Stimulated activated naive CD8-positive, alpha-beta T cell treated with anti-CD3 and anti-CD28 coated beads, Interleukin-15, Interleukin-2, amounts not matched to agents 100 U/mL and 50 U/mL, for 24 hours (primary cell): ENCODE data around the gene THRSP.
"Not testable (repeated sequence)": the region's sequence is repeated elsewhere in the genome, so short reads cannot be mapped to it uniquely, and the experiment has no call there.

Experiments
- ATAC-seq: fragments of 150-1000 bp; cut with Tn5 transposase; one replicate; pipeline ENCODE4 v1.10.0; 2021
- DNase-seq: peaks from one replicate; pipeline ENCODE4 v3.0.0; 2021

The THRSP gene

GRCh38 chr11:78063440-78064181 lies at the start of gene THRSP:
Gene THRSP, plus strand, starts transcription at chr11:78063861. Its CDS starts 21 bp downstream, at chr11:78063882.
- no peak for ATAC-seq

DNA sequence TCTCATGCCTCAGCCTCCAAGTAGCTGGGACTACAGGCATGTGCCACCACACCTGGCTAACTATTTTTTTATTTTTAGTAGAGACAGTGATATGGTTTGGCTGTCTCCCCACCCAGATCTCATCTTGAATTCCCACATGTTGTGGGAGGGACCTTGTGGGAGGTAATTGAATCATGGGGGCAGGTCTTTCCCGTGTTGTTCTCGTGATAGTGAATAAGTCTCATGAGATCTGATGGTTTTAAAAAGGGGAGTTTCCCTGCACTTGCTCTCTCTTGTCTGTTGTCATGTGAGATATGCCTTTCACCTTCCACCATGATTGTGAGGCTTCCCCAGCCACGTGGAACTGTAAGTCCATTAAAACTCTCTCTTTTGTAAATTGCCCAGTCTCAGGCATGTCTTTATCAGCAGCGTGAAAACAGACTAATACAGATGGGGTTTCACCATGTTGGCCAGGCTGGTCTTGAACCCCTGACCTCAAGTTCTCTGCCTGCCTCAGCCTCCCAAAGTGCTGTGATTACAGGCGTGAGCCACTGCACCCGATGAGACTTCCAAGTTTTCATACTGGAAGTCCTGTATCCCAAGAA lies 48.6 kb upstream of the THRSP start:
- ATAC-seq, DNase-seq: not testable (repeated sequence)

More at GRCh38 chr11:78063440-78064181, at the start of gene THRSP:
- no peak for DNase-seq

DNA sequence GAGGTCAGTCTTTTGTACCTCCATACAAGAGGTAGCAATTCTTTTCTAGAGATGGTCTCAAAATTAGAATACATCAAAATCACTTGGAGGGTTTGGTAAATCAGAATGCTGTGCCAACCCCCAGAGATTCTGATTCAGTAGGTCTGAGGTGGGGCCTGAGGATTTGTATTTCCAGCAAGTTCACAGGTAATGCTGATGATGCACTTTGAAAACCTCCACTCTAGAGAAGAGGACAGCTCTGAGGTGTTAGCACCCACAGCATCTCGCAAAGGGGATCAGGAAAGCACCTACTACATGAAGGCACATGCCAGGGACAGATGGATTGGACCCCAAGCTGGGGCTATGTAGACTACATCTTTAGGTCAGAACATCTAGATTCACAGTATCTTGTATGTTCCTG lies 47.8 kb upstream of the THRSP start:
- ATAC-seq, result no peak
- DNase-seq, result no peak

DNA sequence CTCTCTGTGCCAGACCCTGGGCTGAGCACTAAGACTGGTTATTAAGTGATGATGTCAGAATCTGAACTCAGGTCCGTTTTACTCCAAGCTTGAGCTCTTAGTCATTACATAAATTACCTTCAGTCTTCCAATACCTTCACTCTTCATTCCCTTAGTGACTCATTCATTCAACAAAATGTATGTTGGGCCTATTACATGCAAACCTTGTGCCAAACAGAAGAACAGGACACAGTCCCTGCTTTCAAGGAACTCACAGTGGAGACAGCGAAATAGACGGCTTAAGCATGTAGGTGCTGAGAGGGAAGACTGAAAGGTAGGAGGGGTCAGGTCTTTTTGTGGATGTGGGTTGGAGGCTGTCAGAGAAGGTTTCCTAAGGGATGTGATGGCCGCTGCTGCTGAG lies 43.9 kb upstream of the THRSP start:
- no peak for DNase-seq

DNA sequence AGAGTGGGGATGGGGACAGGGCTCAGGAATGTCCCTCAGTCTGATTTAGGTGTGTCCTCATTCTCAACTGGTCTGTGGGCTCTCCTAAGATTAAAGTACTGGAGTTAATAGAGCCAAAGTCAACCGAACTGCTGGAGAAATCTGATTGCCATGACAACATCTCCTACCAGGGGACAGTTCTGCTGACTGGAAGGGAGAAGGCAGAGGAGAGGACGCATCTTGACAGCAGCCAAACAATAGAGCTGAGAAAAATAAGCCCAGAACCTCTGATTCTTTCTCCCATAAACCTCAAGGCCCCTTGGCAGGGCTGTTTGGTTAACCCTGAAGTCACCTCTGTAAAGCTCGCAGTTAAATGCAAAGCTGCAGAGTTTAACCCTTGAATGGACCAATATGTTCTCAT lies 43.4 kb upstream of the THRSP start:
- no peak for ATAC-seq
- DNase-seq, result no peak

More for the DNA sequence above, 43.9 kb upstream of the THRSP start:
- no peak for ATAC-seq

GRCh38 chr11:78021611-78022010 lies 42.0 kb upstream of the THRSP start:
- ATAC-seq, result no peak
- DNase-seq, result no peak

DNA sequence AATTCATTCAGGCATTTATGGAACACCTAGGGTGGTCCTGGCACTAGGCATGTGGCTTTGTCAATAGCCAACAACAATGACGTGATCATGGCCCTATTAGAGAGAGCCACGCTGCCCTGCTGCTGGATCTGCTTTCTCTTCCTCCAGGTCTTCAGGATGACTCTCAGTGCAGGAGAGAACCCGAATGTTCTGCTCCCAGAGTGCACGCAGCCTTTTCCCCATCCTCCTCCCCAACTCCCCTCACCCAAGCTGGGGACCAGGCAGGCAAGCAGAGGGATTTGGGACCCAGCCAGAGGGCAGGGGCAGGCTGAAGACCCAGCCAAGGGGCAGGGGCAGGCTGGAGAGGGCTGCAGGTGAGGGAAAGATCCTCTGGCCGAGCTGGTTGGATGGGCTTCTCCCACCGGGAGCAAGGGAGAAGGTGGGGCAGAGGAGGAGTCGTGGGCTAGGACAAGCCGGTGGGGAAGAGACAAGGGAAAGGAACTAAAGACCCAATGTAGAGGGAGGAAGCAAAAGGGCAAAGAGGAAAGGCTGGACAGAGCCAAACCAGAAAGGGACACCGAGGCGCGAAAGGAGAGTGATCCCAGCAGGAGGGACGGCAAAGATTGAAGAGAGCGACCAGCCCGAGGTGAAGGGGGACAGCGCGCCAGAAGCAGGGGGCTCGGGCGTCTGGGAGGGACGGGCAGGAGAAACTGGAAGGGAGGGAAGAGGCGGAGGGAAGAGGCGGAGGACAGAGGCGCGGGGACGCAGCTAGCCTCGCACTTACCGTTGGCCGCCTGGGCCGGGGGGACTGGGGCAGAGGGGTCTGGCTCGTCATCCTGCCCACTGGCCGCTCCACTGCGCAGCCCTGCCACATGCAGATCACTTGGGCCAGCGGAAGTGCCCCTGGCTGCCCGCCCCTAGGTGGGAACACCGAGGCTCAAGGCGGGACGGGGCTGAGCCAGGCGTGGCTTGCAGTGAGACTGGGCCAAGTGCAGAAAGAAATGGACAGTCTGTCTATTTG lies 41.0 kb upstream of the THRSP start, which contains the start of gene KCTD14:
TSS of gene KCTD14 (minus strand) at position 880 of the 1,000 bp plus-strand sequence. CDS start at position 853, 27 bp downstream.
- DNase-seq (no peak), ATAC-seq (no peak)

DNA sequence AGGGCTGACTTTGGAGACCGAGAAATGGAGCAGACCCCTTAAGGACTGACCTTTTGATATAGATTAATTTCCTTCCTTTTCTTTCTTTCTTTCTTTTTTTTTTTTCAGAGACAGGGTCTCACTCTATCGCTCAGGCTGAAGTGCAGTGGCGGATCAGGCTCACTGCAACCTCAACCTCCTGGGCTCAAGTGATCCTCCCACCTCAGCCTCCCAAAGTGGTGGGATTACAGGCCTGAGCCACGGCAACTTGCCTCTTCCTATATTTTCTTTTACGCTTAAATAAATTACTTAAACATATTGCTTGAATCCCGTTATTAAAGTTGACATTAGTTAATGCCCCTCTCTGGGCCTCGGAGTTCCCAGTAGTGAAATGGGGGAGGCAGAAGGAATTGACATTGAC lies 40.2 kb upstream of the THRSP start:
- DNase-seq, result no peak
- ATAC-seq, result no peak

GRCh38 chr11:78025378-78025777 lies 38.3 kb upstream of the THRSP start:
- DNase-seq, result no peak
- ATAC-seq, result no peak

DNA sequence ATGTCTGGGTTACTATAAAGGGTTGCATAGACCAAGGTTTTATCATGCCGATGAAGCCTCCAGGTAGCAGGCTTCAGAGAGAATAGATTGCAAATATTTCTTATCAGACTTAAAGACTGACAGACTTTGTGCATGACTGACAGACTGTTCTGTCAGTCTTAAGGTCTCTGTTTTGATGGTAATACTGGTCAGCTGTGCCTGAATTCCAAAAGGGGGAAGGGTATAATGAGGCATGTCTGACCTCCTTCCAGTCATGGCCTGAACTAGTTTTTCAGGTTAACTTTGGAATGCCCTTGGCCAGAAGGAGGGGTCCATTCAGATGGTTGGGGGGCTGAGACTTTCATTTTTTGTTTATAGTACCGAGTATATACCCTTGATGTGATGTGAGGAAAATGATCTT lies 35.9 kb upstream of the THRSP start:
- ATAC-seq (no peak), DNase-seq (no peak)

DNA sequence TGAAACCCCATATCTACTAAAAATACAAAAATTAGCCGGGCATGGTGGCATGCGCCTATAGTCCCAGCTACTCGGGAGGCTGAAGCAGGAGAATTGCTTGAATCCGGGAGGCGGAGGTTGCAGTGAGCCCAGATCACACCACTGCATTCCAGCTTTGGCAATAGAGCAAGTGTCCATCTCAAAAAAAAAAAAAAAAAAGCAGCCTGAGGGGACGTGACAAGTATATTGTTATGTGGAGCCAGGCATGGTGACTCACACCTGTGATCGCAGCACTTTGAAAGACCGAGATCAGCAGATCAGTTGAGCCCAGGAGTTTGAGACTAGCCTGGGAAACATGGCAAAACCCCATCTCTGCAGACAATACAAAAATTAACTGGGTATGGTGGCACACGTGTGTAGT lies 35.2 kb upstream of the THRSP start:
- DNase-seq, ATAC-seq: not testable (repeated sequence)

DNA sequence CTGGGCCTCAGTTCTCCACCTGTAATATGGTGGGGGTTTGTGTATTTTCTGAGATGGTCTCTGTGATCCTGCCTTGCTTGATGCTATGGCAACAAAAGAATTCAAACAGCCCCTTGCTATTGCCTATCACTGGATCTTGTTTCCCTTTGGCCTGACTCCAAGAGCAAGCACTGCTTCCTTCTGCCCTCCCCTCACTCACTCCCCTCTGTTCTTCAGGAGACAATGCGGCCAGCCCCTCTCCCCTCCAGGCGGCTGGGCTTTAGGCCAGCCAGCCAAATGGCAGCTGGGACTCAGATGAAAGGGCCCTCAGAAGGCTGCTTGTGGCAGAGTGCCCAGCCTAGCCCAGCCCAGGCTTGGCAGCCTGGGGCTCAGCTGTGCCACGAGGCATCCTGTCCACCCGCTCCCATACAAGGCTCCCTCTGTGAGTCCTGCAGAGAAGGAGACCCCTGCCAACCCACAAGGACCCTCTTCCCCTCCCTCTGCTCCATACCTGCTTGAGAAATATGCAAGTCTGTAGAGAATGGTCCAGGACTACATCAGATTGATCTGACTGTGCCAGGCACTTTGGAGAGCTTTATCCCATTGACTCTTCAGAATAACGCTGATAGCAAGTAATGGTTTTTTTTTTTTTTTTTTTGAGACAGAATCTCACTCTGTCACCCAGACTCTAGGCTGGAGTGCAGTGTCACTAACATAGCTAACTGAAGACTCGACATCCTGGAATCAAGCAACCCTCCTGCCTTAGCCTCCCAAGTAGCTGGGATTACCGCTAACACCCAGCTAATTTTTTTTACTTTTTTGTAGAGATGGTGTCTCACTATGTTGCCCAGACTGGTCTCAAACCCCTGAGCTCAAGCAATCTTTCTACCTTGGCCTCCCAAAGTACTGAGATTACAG lies 33.0 kb upstream of the THRSP start:
- DNase-seq (no peak), ATAC-seq (no peak)

- no peak for DNase-seq
- no peak for ATAC-seq
Measured at GRCh38 chr11:78031629-78032028, 32.0 kb upstream of the THRSP start.

DNA sequence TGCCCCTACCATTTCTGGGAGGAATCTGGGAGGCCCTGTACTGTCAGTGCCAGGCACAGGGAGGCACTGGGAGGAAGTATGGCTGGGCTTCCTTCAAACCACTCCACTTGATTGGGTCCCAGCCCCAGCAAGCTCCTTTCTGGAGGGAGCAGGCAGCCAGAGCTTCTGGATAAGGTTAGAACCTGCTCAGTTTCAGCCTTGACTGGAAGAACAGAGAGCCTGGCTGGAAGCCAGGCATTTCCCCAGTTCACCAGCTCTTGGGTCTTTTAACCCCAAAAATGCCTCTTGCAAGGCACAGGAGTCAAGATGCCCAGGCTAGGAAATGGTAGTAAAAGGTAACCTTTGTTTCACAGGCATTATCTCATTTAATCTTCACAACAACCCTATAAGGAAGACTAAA lies 31.6 kb upstream of the THRSP start:
- no peak for ATAC-seq
- DNase-seq, result no peak

DNA sequence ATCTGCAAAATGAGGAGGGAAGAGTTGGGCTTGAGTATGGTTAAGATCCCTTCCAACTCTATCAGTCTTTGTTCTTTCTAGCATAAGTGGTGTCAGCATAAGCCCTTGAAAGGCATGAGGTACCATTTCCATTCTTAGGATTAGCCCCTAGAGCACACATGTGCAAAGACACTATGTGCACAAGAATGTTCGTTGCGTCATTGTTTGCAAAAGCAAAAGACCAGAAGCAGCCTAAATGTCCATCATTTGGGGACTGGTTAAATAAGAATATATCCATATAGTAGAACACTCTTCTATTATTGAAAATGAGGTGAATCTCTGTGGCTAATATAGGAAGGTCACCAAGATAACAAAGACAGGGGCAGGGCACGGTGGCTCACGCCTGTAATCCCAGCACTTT lies 30.6 kb upstream of the THRSP start:
- DNase-seq (no peak), ATAC-seq (no peak)

GRCh38 chr11:78034623-78035022 lies 29.0 kb upstream of the THRSP start:
- ATAC-seq (no peak), DNase-seq (no peak)

GRCh38 chr11:78036313-78036712 lies 27.3 kb upstream of the THRSP start:
- no peak for DNase-seq
- no peak for ATAC-seq

DNA sequence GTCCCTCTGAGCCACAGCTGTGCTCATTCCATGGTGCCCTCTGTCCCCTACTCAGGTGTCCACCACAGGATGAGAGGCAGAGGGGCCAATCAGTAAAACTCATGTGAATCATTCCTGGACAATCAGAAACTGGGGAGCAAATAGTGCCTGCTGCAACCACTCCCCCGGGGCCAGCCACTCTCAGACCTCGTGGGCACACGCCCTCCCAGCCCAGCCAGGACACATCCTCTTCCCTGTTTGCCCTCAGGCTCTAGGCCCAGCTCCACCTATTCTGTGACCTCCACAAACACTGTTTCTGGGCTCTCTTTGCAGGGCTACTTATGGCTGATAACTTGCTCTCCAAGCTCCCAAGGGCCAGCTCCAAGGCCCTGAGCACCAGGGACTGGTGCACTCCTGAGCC lies 26.6 kb upstream of the THRSP start:
- DNase-seq, result no peak
- ATAC-seq, result no peak

DNA sequence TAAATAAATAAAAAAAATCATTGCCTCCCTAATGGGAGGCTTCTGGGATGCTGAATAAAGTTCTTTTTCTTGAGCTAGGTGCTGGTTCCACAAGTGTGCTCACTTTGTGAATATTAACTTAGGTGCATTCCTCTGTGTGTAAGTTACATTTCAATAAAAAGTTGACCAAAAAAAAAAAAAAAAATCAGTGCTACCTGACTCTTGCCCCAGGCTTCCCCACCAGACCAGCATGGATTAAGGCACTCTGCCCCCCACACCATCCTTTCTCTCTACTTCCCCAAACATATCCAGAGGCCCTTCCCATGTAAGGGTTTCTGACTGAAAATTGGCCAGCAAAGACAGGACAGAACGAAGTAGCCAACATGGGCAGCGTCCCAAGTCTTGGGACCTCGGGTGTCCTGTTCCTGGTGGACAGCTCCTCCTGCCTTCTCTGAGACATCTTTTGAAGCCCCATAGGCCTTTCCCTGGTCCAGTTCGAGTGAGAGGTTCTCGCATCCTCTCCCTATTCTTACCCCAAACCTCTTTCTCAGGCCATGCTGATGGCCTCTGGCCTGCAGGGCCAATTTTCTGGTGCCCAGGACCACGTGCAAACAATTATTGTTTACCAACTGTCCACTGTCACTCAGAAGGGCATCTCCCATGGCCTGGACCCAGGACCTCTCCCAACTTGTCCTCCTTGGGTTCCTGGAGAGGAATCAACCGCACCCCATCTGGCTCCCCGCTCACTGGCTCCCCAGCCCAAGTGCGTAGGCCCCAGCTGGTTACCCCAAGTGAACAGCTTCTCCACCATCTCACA lies 25.6 kb upstream of the THRSP start:
- no peak for ATAC-seq

GRCh38 chr11:78038697-78039313 lies 24.9 kb upstream of the THRSP start:
- ATAC-seq (no peak), DNase-seq (no peak)

More for the DNA sequence above, 25.6 kb upstream of the THRSP start:
- no peak for DNase-seq
